UCSD-AML1 (cell line): ENCODE data around the gene SORT1.
"Not testable (repeated sequence)": the region's sequence is repeated elsewhere in the genome, so short reads cannot be mapped to it uniquely, and the experiment has no call there.

Experiments used
- DNase-seq: peaks from one replicate; lab custom pipeline; 2025; ENCODE audit not compliant: unreplicated experiment; lab: John Stamatoyannopoulos, UW

Gene SORT1

DNA sequence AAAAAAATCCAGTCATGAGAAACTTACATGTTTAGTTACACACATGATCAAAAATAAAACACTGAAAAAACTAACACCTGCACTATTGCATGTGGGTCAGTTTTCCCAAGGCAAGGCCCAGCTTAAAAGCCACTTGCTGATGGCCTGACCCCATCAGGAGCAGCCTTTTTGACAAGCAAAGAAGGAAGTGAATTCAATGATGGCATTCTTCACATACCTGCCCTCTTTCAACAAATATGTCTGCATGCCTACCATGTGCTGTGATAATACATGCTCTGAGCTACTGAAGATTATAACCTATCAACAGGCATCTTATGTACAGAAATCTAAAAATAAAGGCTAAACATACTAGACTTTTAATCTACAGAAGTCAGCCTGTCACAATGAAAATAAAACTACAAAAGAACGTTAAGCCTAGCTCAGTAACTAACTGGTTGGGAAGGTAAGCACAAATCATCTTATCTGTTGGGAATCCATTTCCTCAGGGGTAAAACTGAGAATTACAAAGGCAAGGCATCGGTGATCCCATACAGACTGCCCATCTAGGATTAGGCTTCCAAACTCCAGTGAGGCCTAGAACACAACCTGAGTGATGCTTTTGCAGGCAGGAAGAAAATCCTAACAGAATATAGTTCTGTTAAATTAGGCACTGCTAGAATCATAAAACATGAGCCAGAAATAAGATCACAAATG is 14.5 kb downstream of the SORT1 start:
- DNase-seq: no peak

DNA sequence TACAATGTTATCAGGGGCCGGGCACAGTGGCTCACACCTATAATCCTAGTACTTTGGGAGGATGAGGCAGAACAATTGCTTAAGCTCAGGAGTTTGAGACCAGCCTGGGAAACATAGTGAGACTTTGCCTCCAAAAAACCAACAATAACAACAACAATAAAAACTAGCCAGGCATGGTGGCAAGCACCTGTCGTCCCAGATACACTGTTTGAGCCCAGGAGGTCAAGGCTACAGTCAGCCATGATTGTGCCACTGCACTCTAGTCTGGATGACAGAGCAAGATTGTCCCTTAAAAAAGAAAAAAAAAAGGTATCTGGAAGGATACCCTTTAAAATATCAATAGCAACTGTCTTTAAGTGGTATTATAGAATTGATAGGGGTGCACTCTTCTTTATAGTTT is 16.1 kb downstream of the SORT1 start:
- DNase-seq: no peak

DNA sequence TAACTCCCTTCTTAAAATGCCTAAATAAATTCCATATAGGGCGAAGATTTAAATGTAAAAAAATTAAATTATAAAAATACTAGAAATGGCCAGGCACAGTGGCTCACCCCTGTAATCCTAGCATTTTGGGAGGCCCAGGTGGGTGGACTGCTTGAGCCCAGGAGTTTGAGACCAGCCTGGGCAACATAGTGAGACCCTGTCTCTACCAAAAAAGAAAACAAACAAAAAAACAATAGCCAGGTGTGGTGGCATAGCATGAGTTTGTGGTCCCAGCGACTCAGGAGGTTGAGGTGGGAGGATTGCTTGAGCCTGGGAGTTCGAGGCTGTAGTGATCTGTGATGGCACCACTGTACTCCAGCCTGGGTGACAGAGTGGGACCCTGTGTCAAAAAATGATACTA is 17.8 kb downstream of the SORT1 start:
- no peak for DNase-seq

DNA sequence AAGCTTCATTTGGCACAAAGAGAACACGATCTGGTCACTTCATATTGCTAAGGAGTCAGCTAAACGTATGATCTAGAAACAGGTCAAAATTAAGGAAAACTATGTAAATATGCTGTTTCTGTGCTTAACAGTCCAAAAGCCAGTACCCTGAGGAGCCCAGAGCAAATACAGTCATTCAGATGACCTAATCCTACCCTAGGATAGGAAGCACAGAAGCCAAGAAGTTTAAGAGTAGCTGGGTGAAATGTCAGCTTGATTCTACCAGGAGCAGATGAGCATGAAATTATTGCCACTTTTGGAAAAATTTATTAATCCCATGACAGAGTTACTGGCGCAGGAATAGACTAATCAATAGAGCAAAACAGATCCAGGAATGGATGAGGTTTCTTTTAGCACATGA is 18.3 kb downstream of the SORT1 start:
- DNase-seq: no peak

GRCh38 chr1:109377698-109378097 is 20.0 kb downstream of the SORT1 start:
- no peak for DNase-seq

DNA sequence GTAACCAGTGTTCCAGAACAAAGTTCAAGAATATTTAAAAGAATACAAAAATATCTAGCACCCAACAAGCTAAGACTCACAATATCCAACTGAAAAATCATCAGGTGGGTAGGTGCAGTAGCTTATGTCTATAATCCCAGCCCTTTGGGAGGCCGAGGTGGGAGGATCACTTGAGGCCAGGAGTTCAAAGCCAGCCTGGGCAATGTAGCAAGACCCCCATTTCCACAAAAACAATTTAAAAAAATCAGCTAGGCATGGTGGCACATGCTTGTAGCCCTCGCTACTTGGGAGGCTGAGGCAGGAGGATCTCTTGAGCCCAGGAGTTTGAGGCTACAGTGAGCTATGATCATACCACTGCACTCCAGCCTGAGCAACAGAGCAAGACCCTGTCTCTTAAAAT is 24.0 kb downstream of the SORT1 start:
- DNase-seq: not testable (repeated sequence)

GRCh38 chr1:109373126-109373525 is 24.6 kb downstream of the SORT1 start:
- DNase-seq: no peak

GRCh38 chr1:109372281-109372680 is 25.4 kb downstream of the SORT1 start:
- no peak for DNase-seq

GRCh38 chr1:109371341-109371739 is 26.4 kb downstream of the SORT1 start:
- no peak for DNase-seq

- no peak for DNase-seq
Observed at GRCh38 chr1:109370712-109371340, 26.9 kb downstream of the SORT1 start.

GRCh38 chr1:109369167-109369746 is 28.5 kb downstream of the SORT1 start:
- DNase-seq: no peak

GRCh38 chr1:109368464-109368863 is 29.3 kb downstream of the SORT1 start:
- DNase-seq: no peak

GRCh38 chr1:109367626-109368025 is 30.1 kb downstream of the SORT1 start:
- no peak for DNase-seq

- DNase-seq: no peak
Observed at GRCh38 chr1:109365642-109366204, 32.0 kb downstream of the SORT1 start.

- DNase-seq: no peak
Observed at GRCh38 chr1:109361649-109362048, 36.1 kb downstream of the SORT1 start.

DNA sequence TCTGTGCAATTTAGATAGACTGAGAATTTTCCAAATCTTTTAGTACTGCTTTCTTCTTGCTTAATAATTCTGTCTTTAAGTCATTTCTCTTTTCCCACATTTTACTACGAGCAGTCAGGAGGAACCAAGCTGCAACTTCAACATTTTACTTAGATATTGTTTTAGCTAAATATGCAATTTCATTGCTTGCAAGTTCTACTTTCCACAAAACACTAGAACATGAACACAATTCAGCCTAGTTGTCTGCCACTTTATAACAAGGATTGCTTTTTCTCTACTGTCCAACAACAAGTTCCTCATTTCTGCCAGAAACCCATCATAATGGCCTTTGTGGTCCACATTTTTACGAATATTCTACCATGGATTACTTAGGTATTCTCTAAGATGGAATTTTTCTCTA is 36.6 kb downstream of the SORT1 start:
- no peak for DNase-seq

DNA sequence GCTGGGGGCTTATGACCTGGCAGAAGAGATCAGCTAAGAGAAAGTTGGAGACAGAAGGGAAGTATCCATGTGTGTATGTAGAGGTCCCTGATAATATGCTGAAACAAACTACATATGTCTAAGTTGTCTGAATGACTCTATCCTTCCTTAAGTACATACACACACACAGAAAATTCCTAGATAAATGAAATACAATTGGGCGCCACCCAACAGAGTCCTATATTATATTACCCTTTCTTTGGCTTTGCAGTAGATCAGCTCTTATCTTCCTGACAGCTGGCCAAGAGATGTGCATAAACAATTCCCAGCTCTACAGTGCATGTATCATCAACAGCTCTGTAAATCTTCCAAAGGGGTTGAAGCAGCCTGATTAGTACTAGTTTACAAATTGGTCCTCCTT is 40.1 kb downstream of the SORT1 start:
- no peak for DNase-seq

DNA sequence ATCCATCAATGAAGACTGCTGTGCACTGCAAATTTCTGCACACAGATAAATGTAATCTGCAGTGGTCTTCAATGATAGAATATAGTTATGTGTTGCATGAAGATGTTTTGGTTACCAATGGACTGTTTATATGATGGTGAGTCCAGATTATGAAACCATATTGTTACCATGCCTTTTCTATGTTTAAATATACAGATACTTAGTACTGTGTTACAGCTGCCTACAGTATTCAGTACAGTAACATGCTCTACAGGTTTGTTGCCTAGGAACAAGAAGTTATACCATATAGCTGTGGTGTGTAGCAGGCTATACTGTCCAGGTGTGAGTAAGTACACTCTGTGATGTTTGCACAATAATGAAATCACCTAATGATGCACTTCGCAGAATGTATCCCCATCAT is 40.8 kb downstream of the SORT1 start:
- no peak for DNase-seq

GRCh38 chr1:109356505-109356904 is 41.2 kb downstream of the SORT1 start:
- DNase-seq: no peak

DNA sequence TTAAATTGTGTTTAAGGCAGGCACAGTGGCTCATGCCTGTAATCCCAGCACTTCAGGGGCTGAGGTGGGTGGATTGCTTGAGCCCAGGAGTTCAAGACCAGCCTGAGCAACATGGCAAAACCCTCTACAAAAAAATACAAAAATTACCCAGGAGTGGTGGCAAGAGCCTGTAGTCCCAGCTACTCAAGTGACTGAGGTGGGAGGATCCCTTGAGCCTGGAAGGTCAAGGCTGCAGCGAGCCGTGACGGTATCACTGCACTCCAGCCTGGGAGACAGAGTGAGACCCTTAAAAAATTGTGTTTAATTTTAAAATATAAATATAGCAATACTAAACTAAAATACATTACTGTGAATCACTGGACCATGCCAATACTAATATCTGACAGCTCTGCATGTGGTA is 42.8 kb downstream of the SORT1 start:
- no peak for DNase-seq

DNA sequence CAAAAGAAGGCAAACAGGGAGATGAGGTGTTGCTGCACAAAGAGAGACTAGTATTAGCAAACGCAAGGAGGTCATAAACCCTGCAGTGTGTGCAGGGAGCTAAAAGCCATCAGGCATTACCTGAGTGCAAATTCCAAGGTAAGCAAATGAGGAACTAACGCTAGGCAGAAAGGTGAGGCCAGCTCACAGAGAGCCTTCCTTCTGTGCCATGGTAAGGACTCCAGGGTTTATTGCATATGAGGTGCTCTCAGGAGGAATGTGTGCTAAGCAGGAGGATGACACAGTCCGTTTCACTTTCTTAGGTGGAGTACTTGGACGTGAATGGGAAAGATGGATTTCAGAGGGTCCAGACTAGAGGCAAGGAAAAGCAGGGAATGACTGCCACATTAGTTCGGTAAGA is 46.3 kb downstream of the SORT1 start:
- DNase-seq: no peak

- DNase-seq: no peak
Observed at GRCh38 chr1:109350655-109351054, 47.1 kb downstream of the SORT1 start.
